Activated CD4-positive, alpha-beta T cell treated with anti-CD3 and anti-CD28 coated beads, Interleukin-2, amount 50 U/mL, for 16 hours (primary cell): ENCODE measurements around the gene LYPD6B.

Source experiments
- DNase-seq: peaks from one replicate; pipeline ENCODE4 v3.0.0-alpha.2; 2020

The LYPD6B gene

DNA sequence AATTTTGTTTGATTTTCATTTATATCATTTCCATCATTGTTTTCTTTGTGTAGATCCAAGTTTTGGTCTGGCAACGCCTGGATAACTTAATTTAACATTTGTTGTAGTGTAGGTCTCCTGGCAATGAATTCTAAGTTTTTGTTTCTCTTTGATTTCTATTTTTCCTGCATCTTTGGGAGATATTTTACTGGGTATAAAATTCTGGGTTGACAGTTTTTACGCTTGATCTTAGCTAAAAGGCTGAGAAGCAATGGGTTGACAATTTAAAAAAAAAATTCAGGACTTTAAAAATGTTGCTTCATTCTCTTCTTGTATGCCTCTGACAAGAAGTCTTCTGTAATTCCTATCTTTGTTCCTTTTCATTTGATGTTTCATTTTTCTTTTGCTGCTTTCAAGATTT lies 8.6 kb downstream of the LYPD6B start:
- DNase-seq, result no peak

GRCh38 chr2:149049142-149049541 lies 10.6 kb downstream of the LYPD6B start:
- no peak for DNase-seq

GRCh38 chr2:149050188-149050587 lies 11.7 kb downstream of the LYPD6B start:
- DNase-seq, result peak; percentile 70

- DNase-seq, result no peak
Measured at GRCh38 chr2:149055751-149056150, 17.3 kb downstream of the LYPD6B start.

GRCh38 chr2:149056541-149057255 lies 18.2 kb downstream of the LYPD6B start:
- DNase-seq, result no peak

GRCh38 chr2:149057401-149057800 lies 18.9 kb downstream of the LYPD6B start:
- DNase-seq, result no peak

DNA sequence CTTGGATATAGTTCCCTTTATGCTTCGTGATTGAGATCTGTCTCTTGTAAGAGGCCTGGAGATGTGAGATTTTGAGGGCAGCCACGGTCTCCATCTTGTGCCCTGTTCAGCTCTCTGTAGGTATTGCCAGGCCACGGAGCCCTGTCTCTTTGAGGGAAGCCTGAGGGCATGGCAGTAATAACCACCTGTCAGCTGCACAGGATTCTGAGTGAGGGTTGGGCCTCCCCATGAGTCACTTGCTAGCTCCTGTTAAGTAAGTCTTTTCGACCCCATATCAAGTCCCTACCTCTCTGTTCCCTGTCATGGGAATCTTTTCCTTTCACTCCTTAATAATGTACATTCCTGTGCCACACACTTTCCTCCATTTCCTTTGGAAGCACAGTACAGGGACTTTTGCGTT lies 20.4 kb downstream of the LYPD6B start:
- no peak for DNase-seq

DNA sequence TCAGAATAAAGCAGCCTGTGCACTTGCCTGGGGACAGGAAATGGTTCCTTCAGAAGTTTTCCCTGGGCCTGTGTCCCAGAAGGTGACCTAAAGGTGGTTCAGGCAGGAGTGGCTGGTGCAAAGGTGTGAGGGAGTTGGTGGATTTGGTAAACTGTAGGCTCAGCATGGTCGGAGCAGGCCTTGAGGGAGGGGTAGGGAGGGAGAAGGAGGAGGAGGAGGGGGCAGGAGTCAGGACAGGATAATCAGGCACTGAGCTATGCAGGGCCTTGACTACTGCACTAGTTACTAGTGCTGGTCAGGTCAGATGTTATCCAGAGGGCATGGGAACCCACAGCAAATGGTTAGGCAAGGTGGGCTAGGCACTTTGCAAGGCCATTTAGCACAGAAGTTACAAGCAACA lies 21.3 kb downstream of the LYPD6B start:
- DNase-seq, result no peak

- DNase-seq, result no peak
Measured at GRCh38 chr2:149061133-149061745, 22.7 kb downstream of the LYPD6B start.

DNA sequence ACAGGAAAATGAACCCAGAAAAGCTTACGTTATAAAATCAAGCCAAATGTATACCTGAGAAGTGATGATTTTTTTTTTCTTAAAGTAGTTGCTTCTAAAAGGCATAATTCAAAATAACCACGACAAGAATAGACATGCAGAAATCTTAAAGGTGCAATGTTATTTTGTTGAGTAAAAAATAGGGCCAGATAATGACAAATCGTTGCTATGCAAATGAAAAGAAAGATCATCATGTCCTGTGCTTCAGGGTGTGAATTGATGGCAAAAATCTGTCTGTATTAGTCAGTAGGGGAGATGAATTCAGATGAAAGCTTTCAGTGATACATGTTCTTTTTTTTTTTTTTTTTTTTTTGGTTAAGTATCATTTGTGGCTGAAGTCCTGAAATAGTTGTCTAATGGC lies 24.0 kb downstream of the LYPD6B start:
- DNase-seq, result no peak

DNA sequence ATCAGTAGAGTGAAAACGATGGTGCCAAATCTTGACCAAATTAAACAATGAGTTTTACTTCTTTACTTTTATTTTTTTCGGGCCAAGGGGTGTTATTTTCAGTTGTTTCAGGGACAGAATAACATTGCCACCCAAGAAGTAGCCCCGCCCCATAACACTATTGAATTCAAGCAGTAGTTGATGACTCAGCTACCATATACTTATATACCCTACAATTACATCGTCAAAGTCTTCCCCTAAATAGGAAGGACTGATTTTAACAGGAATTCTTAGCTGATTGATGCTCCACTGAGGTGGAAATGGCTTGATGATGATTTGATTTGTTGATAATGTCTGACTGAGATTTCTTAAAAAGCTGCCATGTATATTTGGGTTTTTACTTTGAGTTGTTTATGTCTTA lies 24.7 kb downstream of the LYPD6B start:
- DNase-seq, result no peak

- DNase-seq, result no peak
Measured at GRCh38 chr2:149064365-149064841, 25.9 kb downstream of the LYPD6B start.

- no peak for DNase-seq
Measured at GRCh38 chr2:149064856-149065630, 26.5 kb downstream of the LYPD6B start.

DNA sequence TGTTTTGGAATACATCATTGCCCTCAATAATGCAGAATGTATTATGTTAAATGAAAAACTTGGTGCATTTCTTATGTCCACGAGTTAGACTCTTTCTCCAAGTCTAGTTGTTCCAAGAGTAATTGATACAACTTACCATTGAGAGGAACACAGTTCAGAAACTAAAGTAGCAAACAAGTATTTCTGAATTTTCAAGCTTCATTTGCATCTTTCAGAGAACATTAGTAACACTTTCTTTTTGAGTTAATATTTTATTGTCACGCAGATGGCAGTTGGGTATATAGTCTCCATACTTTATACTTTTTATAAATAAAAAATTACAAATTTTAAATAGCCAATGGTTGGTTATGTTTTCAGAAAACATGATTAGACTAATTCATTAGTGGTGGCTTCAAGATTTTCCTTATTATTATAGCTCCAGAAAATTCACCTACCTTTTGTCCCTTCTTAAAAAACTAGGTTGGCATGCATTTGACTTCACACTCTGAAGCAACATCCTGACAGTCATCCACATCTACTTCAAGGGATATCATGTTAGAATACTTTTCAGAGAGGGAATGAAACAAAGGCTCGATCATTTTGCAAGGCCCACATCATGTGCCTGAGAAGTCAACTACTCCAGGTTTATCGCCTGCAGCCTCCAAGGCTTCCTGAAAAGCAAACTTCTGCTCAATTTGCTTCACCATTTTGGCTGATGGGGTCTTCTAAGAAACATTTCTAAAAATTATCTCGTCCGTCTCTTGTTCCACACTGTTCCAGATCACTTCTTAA lies 29.9 kb downstream of the LYPD6B start:
- no peak for DNase-seq

DNA sequence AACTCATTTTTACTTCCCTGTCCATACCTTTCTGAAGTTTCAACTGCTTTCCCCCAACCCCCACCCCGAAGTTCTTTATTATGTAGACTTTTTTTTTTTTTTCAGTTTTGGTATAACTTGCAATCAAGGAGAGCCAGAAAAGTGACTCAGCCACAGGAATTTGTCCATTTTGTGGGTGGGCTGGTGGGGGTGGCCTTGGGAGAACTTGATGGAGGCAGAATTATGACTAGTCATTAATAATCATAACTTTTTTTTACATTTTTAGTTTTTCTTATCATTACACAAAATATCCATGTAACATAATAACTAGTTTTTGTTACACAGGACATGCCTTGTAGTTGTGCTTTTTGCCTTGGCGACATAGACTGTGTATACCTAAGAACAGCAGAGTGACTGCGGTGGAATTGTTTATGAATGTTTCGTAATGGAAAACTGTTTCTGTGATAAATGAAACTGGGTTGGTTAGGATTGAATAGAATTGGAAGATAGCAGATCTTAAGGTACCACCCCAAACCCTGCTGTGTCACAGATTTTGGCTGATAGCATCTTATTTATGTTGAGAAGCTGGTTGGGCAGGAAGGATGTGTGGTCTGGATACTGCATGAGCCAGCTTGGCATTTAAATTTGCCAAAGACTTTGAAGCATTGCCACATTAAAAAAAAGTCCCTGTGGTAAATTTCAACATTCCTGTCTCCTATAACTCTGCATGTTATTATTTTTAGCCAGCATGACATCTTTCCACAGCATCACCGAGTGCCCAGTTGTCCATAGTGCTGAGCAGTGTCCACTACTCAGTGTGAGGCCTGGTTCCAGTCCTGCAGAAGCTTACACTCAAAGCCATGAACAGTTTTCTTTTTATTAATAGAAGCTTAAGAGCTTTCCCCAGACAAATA lies 30.7 kb downstream of the LYPD6B start:
- peak; percentile 60 for DNase-seq

- DNase-seq, result no peak
Measured at GRCh38 chr2:149070681-149071320, 32.3 kb downstream of the LYPD6B start.

- no peak for DNase-seq
Measured at GRCh38 chr2:149075105-149075504, 36.6 kb downstream of the LYPD6B start.

DNA sequence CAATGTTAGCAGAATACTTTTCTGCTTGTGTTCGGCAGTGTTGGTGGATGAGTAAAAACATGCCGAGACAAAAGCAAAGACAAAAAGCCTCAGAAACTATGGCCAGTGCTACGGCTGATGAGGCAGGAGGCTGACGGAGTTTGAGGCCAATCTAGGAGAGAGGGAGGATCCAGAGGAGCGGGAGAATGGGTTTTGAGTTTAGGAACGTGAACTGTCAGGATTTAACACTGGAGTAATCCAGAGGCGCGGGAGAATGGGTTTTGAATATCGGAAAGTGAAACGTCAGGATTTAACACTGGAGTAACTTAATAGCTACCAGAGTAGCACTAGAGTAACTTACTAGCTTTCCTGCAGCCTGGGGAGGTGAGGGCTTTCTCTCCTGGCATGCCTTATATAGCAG lies 37.4 kb downstream of the LYPD6B start:
- no peak for DNase-seq

- DNase-seq, result no peak
Measured at GRCh38 chr2:149076863-149077412, 38.4 kb downstream of the LYPD6B start.

DNA sequence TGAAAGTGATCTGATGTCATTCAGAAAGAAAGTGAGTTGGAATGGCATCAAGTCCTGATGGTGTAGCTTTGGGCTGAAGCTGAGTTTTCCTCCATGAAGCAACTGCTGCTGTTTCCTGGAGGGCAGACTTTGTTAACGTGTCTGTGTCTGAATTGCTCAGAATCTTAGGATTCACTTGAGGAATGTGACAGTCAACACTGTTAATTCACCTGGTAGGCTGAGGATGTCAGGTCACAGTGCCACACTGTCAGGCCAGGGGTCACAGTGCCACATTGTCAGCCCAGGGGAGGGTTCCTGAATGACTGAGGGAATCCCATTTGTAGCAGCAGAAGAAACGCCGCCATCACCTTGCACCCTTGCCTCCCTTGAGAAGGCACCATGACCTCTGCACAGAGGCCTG lies 39.4 kb downstream of the LYPD6B start:
- no peak for DNase-seq

GRCh38 chr2:149080099-149080498 lies 41.6 kb downstream of the LYPD6B start:
- no peak for DNase-seq
